Astrocyte of the cerebellum (primary cell): ENCODE measurements around the gene SLC6A1.

Source experiments
- DNase-seq: peaks from one replicate; pipeline ENCODE4 v3.0.0-alpha.2; 2011; ENCODE audit warnings: low read depth
- H3K4me3 ChIP-seq: 2 replicates; pipeline ENCODE4 v1.5.1; 2011; ENCODE audit warnings: mild to moderate bottlenecking, low read depth, low read length, moderate library complexity
- CTCF ChIP-seq: IDR thresholded peaks from 2 replicates; pipeline ENCODE4 v1.5.1; 2012; ENCODE audit warnings: low read length, low read depth, moderate library complexity, mild to moderate bottlenecking; ENCODE audit errors: missing control alignments
- in situ Hi-C: cut with HindIII; loops from 2 replicates; pipeline ENCODE4 v1.10.0; 2017; ENCODE audit warnings: low sequenced_read_pairs

The SLC6A1 gene

GRCh38 chr3:11034309-11034985 is 41.9 kb downstream of the SLC6A1 start:
- no peak for TF ChIP-seq CTCF
- DNase-seq, result no peak
- in situ Hi-C loops, result no loop called here
- no peak overlapping the region for H3K4me3 ChIP-seq

GRCh38 chr3:11035757-11036505 is 43.4 kb downstream of the SLC6A1 start:
- H3K4me3 ChIP-seq, result no peak overlapping the region
- no peak for TF ChIP-seq CTCF
- in situ Hi-C loops, result no loop called here
- no peak for DNase-seq

- no peak for TF ChIP-seq CTCF
- H3K4me3 ChIP-seq, result no peak overlapping the region
- DNase-seq, result no peak
- in situ Hi-C loops, result no loop called here
These were observed 44.8 kb downstream of the SLC6A1 start for GRCh38 chr3:11037241-11037873.

GRCh38 chr3:11037976-11038375 is 45.4 kb downstream of the SLC6A1 start:
- in situ Hi-C loops, result no loop called here
- no peak for DNase-seq
- no peak overlapping the region for H3K4me3 ChIP-seq
- TF ChIP-seq CTCF, result no peak

GRCh38 chr3:11045536-11045935 is 53.0 kb downstream of the SLC6A1 start:
- DNase-seq, result no peak
- in situ Hi-C loops, result loop anchor here (5.0 kb wide), 1 partner anchor 78 kb away; no protein-coding TSS in a partner anchor
- TF ChIP-seq CTCF, result no peak
- H3K4me3 ChIP-seq, result no peak overlapping the region

- DNase-seq, result no peak
- H3K4me3 ChIP-seq, result no peak overlapping the region
- in situ Hi-C loops, result loop anchor here (5.0 kb wide), 1 partner anchor 80 kb away; no protein-coding TSS in a partner anchor
- no peak for TF ChIP-seq CTCF
These were observed 55.0 kb downstream of the SLC6A1 start for GRCh38 chr3:11047500-11047899.
